SK-MEL-5 (cell line): ENCODE data around the gene SLC4A3. TPM values are rescaled to one million over a fixed set of nuclear protein-coding genes. Genes with fewer than 3 reads are reported as not detected.

Source experiments
- DNase-seq: peaks from one replicate; pipeline ENCODE4 v3.0.0-alpha.2; 2016; ENCODE audit warnings: low read depth, low spot score
- in situ Hi-C: cut with HindIII; loops from 2 replicates; pipeline ENCODE4 v1.10.0; 2016; ENCODE audit warnings: low sequenced_read_pairs, high pct_unique_total_duplicates, low pct_unique_long_range_greater_than_20kb
- total RNA-seq: library from RNA; depleted of rRNA; stranded (reverse); fragments of >200 nt; shearing (Covaris generic); gene quantifications from 2 replicates; pipeline ENCODE4 v1.2.3, GENCODE V29; 2014

The SLC4A3 gene
- total RNA-seq, 1 experiment from 2014 or later = 2.9 TPM

DNA sequence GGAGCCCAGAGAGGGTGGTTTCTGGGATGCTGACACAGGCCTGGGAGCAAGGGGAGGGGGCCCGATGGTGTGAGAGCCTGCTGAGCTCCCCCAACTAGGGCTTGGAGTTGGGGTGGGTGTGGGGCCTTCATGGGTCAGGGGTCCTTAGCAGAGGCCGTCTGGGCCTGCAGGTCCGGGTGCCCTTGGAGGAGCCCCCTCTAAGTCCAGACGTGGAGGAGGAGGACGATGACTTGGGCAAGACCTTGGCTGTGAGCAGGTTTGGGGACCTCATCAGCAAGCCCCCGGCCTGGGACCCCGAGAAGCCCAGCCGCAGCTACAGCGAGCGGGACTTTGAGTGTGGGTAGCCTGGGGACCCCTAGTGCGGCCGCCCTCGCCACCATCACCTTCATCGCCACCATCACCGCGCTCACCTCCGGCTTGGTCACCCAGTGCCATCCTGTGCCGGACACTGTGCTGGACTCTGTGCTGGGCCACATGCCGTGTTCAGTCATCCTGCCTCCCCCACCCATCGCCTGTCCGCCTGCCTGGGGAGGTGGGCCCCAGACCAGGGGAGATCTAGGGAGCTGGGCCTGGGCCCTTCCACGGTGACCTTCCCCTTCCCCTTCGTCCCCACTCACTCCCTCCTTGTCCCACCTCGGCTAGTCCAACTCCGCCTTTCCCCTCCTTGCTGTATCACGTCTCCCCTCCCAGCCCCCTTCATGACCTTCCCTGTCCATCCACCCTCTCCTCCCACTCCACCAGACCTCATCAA lies 980 bp downstream of the SLC4A3 start:
- in situ Hi-C loops = no loop called here
- no peak for DNase-seq

DNA sequence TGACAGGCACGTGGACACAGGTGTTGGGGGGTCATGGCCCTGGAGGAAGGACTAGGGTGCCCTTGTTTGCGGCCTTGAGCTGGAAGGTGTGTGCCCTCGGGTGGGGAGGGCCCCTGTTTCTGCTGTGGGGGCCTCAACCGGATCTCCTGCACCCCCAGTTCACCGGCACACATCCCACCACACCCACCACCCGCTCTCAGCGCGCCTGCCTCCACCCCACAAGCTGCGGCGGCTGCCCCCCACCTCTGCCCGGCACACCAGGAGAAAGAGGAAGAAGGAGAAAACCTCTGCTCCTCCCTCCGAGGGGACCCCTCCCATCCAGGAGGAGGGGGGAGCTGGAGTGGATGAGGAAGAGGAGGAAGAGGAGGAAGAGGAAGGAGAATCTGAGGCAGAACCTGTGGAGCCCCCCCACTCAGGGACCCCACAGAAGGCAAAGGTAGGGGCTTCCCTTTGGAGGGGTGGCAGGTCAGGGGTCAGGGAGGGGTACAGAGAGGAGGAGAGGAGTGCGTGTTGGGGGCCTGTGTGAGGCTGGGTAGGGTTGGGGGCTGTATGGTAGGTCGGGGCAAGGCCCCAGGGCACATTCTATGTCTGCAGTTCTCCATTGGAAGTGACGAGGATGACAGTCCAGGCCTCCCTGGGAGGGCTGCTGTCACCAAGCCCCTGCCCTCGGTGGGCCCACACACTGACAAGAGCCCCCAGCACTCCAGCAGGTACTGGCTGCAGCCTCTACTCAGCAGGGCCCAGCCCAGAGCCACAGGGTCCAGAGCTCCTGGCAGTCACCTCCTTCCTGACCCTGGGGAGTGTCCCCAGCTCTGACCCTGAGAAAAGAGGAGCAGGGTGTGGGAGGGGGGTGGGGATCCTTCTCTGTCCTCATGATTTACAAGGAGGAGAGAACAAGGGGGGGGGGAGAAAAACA lies 1.8 kb downstream of the SLC4A3 start:
- DNase-seq = no peak
- in situ Hi-C loops = no loop called here

DNA sequence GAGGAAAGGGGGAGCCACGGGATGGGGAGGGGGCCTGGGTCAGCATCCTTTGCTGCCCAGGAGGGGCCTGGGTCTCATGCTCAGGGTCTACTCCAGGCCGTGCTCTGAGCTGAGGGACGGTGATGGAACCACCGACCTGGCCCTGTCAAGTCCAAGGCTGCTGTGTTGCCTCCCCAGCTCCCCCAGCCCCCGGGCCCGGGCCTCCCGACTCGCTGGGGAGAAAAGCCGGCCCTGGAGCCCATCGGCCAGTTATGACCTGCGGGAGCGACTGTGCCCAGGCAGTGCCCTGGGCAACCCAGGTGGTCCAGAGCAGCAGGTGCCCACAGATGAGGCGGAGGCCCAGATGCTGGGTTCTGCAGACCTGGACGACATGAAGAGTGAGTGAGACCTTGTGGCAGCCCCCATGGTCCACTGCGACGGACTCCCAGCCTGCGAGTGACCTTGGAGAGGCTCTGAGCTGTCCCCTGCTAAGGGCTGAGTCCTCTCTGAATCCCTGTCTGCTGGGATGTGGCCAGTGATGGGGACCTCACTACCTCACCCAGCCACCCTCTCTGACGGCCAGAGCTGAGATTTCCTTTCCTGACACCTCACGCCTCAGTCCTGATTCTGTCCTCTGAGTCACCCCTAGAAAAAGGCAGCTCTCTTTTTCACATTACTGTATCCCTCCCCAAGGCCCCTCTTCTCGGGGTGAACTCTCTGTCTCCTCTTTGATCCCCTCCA lies 2.7 kb downstream of the SLC4A3 start:
- in situ Hi-C loops = no loop called here
- no peak for DNase-seq

DNA sequence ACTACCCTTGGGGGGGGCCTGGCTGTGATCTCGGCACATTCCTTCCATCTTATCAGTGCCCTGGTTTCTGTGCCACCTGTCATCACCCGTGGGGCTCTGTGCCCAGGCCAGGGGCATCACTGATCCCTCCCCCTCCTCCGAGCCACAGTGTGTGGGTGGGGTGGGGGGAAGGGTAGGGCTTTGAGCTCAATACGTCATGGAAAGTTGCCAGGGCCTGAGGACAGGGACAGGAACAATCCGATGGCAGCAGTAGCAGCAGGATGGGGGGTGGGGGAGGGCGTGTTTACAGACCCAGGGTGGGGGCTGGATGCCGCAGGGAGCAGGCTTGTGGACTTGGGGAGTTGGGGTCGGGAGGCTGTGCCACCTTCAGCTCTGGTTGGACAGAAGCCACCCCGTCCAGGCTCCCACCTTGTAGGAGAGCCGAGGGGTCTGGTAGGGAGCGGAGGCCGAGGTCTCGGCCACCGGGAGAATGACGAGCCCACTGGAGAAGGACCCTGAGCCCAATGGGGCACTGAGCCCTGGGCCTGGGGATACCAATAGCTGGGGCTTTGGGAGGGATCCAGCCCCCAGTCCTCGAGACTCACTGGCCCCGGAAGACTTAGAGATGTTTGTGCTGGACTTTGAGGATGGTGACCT lies 3.5 kb downstream of the SLC4A3 start:
- in situ Hi-C loops = no loop called here
- DNase-seq = no peak

DNA sequence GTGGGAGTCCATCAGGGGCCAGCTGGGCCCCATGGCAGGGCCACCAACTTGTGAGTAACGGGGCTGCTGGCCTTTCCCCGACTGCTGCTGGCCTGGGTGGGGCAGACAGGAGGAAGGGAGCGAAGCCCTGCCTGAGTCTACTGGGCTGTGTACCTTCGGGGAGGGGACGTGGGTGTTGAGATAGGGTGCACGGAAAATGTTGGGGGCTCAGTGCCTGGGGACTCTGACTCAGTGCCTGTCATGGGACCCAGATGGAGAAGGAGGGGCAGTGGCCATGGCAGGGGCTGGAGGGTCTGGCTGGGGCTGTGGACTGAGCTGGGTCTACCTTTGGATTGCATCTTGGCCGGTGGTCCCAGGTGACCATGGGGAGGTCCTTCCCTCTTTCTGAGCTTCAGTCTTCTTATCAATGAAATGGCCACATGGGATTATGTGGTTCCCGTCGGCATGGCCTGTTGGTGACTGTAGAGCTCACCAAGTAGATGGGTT lies 4.0 kb downstream of the SLC4A3 start:
- no peak for DNase-seq
- in situ Hi-C loops = no loop called here

DNA sequence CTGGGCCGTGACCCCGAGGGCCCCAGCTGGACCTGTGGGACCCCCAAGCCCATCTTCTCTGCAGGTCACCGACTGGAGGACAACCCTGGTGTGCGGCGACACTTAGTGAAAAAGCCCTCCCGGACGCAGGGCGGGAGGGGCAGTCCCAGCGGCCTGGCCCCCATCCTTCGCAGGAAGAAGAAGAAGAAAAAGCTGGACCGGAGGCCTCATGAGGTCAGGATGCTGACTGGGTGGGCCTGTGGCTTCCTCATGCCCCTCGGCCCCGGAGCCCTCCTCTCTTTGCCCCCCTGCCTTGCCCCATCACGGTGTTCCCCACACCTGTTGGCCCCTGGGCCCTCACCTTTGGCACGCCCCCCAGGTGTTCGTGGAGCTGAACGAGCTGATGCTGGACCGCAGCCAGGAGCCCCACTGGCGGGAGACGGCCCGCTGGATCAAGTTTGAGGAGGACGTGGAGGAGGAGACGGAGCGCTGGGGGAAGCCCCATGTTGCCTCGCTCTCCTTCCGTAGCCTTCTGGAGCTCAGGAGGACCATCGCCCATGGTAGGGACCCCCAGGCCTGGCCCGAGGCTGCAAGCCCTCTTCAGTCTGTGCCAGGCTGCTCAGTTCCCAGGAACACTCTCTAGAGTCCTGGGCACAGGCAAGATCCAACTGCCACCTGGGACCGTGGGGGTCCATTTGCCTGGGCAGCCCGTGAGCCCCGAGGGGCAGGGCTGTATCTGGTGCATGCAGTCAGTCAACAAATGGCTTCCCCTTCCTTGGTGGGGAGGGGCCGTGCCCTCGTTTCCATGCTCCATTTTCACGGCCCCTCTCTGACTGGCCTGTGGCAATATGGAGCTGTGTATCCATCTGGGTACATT lies 4.7 kb downstream of the SLC4A3 start:
- no peak for DNase-seq
- in situ Hi-C loops = no loop called here

DNA sequence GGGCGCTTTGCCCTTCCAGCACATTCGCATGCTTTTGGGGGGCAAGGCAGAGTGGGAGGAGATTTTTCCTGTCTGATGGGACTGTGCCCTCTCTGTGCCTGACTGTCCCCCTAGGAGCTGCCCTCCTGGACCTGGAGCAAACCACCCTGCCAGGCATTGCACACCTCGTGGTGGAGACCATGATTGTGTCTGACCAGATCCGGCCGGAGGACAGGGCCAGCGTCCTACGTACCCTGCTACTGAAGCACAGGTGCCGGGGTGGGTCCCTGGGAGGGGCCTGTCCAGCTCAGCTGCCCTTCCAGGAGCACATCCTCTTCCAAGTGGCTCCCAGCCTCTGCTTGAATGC lies 5.3 kb downstream of the SLC4A3 start:
- DNase-seq = no peak
- in situ Hi-C loops = no loop called here

DNA sequence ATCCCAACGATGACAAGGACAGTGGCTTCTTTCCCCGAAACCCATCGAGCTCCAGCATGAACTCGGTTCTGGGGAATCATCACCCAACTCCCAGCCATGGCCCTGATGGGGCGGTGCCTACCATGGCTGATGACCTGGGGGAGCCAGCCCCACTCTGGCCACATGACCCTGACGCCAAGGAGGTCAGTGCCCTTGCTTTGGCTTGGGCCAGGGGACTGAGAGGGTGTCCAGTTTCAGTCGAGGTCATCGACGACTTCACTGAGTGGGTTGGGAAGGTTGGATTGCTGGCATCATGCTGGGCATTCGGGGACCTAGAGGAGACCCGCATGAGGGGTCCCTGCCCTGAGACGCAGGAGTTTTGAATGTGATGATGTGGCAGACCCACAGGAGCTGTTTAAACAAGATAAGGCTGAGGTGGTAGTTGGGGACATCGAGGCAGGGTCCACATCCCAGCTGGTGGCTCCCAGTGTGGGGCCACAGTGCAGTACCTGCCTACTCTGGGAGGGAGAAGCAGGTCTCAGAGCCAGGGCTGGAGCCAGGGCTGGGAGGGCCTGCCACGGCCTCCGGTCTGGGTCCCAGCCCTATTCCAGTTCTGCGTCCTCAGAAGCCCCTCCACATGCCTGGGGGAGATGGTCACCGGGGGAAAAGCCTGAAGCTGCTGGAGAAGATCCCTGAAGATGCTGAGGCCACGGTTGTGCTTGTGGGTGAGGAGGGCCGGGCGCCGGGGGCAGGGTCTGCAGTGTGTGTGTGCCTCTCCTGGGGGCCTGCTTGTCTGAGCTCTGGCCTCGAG lies 6.0 kb downstream of the SLC4A3 start:
- no peak for DNase-seq
- in situ Hi-C loops = no loop called here

DNA sequence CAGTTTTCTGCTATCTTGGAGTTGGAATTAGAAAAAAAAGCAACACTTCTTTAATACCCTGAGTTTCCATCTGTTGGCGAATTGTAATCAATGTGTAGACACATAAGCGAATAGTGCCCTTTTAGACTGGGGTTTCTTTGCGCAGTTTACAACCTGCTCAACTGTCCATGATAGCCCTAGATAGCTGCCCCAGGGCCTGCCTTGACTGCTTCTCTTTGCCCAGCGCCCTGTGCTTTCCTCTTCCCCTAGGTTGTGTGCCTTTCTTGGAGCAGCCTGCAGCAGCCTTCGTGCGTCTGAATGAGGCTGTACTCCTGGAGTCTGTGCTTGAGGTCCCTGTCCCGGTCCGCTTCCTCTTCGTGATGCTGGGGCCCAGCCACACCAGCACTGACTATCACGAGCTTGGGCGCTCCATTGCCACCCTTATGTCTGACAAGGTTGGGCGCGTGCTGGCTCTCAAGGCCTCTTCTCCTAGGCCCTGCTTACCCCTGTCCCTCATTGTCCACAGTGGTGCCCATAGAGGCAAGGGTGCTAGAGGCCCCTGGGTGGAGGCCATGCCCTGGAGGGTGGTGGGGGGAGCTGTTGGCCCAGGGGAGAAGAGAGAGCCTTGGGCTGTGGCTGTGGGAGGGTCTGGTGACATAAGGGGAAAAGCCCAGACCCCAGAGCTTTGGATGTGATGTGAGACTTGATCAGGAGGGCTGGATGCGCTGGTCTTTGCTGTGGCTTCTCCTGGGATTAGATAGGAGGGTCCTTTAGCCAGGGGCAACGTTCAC lies 6.9 kb downstream of the SLC4A3 start:
- in situ Hi-C loops = no loop called here
- no peak for DNase-seq

DNA sequence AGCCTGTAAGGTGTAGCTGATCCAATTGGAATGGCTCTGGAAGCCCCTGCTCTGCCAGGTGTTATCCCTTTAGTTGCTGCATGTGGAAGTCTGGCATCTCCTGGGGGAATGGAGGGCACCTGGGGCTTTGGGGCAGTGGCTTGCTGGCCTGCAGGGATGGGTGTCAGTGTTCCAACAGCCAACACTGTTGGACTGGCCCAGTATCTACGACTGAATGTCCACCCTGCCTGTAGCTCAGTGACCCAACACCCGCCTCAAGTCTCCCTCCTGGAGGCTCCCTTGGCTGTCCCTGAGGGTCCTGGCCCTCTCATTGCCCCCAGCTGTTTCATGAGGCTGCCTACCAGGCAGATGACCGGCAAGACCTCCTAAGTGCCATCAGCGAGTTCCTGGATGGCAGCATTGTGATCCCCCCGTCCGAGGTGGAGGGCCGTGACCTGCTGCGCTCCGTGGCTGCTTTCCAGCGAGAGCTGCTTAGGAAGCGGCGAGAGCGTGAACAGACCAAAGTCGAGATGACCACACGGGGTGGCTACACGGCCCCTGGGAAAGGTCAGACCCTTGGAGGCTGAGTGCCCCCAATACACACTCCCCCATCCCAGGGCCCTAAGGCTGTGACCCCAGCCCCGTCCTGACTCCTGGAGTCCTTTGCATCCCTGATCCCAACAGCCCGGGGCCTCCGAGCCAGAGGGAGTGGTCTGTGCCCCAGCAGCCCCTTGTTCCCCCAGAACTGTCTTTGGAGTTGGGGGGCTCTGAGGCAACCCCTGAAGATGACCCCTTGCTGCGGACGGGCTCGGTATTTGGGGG lies 7.7 kb downstream of the SLC4A3 start:
- DNase-seq = no peak
- in situ Hi-C loops = no loop called here

DNA sequence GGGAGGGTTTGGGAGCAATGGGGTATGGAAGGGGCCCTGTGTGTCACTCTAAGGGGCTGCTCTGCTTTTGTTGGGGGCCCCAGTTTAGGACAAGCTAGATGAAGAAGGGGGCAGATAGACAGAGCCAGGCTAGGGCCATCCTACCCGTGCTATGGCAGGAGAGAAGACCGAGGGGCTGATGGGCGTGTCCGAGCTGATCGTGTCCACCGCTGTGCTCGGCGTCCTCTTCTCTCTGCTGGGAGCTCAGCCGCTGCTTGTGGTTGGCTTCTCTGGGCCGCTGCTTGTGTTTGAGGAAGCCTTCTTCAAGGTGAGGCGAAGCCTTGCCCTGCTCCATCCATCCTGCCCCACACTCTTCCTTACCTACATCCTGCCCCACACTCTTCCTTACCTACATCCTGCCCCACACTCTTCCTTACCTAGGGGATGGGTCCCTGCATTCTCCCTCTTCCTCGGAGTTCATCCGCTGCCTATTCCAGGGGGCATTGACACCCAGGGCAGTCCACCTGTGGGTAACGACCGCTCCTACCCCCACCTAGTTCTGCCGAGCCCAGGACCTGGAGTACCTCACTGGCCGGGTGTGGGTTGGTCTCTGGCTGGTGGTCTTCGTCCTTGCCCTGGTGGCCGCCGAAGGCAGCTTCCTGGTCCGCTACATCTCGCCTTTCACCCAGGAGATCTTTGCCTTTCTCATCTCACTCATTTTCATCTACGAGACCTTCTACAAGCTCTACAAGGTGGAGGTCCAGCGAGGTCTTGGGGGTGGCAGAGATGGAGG lies 8.9 kb downstream of the SLC4A3 start:
- DNase-seq = no peak
- in situ Hi-C loops = no loop called here

DNA sequence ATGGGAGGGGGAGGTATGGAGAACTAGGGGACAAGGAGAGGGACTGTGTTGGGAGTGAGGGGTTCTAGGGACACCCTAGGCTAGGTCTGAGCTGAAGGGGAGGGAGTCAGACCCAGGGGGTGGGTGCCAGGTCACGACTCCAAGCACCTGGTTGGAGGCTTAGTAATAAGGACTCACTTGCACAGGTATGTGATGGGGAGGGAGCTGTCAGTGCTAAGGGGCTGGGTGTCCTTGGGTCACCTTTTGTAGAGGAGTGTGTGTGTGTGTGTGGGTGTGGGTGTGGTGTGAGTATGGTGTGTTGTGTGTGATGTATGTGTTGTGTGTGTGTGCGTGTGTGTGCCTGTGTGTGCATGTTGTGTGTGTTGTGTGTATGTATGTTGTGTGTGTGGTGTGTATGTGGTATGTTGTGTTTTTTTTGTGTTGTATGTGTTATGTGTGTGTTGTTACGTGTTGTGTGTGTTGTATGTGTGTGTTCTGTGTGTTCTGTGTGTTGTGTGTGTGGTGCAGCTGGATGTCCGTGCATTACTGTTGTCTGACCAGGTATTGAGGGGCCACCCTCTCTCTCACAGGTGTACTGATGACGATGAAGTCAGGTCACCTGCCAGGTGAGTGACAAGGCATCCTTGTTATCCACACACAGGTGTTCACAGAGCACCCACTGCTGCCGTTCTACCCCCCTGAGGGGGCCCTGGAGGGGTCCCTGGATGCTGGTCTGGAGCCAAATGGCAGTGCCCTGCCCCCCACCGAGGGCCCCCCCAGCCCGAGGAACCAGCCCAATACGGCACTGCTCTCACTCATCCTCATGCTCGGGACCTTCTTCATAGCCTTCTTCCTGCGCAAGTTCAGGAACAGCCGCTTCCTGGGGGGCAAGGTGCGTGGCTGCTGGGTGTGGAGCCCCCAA lies 9.8 kb downstream of the SLC4A3 start:
- in situ Hi-C loops = no loop called here

DNA sequence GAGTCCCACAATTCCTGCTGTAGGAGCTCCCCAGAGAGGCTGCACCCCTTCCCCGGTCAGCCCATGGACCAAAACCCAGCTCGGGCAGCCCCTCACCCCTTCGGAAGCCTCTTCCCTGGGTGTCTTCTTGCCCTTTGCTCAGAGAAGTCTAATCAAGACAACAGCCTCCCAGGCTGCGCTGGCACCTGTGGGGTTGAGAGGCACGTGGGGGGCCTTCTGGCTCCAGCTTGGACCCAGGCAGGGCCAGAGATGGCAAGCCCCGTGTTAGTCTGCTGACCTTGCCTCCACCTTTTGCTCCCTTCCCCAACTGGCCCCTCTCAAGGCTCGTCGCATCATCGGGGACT lies 10.4 kb downstream of the SLC4A3 start:
- DNase-seq = no peak
- in situ Hi-C loops = no loop called here

More for the DNA sequence above, 9.8 kb downstream of the SLC4A3 start:
- DNase-seq = no peak
